PC-3 (cell line): ENCODE data around the gene CSRP3.

Source experiments
- EZH2 ChIP-seq: fragments of 300-600 bp; sonication (generic); IDR thresholded peaks from one replicate; pipeline ENCODE4 v1.6.1; 2017; ENCODE audit warnings: antibody characterized with exemption, mild to moderate bottlenecking, low read length; ENCODE audit not compliant: unreplicated experiment
- EZH2phosphoT487 ChIP-seq: fragments of 300-600 bp; sonication (generic); IDR thresholded peaks from 2 replicates; pipeline ENCODE4 v1.6.1; 2018; ENCODE audit warnings: mild to moderate bottlenecking, antibody characterized with exemption, low read length, borderline replicate concordance
- TF ChIP-seq, protein P1 (sequence below): fragments of 300-600 bp; sonication (generic); conservative IDR thresholded peaks from 2 replicates; pipeline ENCODE4 v1.5.1; 2017; ENCODE audit warnings: antibody characterized with exemption, low read depth, mild to moderate bottlenecking, low read length

DNA sequence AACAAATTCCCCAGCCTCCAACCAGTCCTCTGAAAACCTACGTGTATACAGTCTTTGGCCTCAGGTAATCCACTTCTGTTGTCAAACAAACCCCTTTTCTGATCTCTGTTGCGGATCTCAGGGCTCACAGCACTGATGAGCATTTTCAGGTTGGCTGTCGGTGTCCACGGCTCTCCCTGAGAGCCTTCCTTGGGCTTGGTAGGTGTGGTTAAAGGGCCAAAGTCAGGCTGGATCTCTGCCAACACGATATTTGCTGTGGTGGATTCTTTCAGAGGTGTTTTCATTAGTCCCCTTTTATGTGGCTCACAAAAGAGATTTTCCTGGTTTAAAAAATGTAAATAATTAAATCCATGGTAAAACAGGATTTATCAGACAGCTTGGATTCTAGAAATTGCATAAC, 36.0 kb upstream of the CSRP3 start:
- TF ChIP-seq, protein P1, sequence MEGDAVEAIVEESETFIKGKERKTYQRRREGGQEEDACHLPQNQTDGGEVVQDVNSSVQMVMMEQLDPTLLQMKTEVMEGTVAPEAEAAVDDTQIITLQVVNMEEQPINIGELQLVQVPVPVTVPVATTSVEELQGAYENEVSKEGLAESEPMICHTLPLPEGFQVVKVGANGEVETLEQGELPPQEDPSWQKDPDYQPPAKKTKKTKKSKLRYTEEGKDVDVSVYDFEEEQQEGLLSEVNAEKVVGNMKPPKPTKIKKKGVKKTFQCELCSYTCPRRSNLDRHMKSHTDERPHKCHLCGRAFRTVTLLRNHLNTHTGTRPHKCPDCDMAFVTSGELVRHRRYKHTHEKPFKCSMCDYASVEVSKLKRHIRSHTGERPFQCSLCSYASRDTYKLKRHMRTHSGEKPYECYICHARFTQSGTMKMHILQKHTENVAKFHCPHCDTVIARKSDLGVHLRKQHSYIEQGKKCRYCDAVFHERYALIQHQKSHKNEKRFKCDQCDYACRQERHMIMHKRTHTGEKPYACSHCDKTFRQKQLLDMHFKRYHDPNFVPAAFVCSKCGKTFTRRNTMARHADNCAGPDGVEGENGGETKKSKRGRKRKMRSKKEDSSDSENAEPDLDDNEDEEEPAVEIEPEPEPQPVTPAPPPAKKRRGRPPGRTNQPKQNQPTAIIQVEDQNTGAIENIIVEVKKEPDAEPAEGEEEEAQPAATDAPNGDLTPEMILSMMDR: no peak
- no peak for TF ChIP-seq EZH2
- no peak for TF ChIP-seq EZH2phosphoT487
